ENCODE measurements around the gene CSTB.

DNA sequence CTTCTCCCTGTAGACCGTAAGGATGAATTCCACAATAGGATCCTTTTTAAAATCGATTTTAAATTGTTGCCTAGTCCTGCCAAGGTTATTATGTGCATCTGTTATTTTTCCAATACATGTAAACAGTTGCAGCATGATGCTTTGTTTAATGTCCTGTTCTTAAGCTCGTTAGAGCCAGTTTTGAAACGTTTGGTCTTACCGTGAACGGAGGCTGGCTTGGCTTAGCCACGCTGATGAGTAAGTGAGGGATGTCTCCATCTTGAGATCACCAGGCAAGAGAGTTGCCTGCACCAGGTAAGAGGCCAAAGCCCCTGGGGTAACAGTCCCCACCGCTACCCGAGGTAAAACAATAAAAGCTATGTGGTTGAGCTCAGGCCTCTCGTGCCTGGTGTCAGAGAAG is 17.3 kb downstream of the CSTB start:
- TF ChIP-seq, protein P1, sequence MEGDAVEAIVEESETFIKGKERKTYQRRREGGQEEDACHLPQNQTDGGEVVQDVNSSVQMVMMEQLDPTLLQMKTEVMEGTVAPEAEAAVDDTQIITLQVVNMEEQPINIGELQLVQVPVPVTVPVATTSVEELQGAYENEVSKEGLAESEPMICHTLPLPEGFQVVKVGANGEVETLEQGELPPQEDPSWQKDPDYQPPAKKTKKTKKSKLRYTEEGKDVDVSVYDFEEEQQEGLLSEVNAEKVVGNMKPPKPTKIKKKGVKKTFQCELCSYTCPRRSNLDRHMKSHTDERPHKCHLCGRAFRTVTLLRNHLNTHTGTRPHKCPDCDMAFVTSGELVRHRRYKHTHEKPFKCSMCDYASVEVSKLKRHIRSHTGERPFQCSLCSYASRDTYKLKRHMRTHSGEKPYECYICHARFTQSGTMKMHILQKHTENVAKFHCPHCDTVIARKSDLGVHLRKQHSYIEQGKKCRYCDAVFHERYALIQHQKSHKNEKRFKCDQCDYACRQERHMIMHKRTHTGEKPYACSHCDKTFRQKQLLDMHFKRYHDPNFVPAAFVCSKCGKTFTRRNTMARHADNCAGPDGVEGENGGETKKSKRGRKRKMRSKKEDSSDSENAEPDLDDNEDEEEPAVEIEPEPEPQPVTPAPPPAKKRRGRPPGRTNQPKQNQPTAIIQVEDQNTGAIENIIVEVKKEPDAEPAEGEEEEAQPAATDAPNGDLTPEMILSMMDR (IDR thresholded peaks at IDR 0.05): no peak
- no peak for TF ChIP-seq POLR2A (IDR thresholded peaks at IDR 0.05)

All from adrenal gland (tissue), 5 donors.